ENCODE data around the gene LZTR1.
"Not testable (repeated sequence)": the region's sequence is repeated elsewhere in the genome, so short reads cannot be mapped to it uniquely, and the experiment has no call there.

The LZTR1 gene

GRCh38 chr22:20981787-20982562, at the start of gene LZTR1:
TSS of gene LZTR1 (plus strand) at chr22:20982297. CDS start at chr22:20982372, 75 bp downstream.
- peak; percentile 94 for DNase-seq (ENCODE audit: low read depth, low spot score)

- DNase-seq (ENCODE audit: low read depth, low spot score): no peak
Measured at GRCh38 chr22:20933910-20934309, 48.2 kb upstream of the LZTR1 start.

- not testable (repeated sequence) for DNase-seq (ENCODE audit: low read depth, low spot score)
Measured at GRCh38 chr22:20935049-20935448, 47.0 kb upstream of the LZTR1 start.

DNA sequence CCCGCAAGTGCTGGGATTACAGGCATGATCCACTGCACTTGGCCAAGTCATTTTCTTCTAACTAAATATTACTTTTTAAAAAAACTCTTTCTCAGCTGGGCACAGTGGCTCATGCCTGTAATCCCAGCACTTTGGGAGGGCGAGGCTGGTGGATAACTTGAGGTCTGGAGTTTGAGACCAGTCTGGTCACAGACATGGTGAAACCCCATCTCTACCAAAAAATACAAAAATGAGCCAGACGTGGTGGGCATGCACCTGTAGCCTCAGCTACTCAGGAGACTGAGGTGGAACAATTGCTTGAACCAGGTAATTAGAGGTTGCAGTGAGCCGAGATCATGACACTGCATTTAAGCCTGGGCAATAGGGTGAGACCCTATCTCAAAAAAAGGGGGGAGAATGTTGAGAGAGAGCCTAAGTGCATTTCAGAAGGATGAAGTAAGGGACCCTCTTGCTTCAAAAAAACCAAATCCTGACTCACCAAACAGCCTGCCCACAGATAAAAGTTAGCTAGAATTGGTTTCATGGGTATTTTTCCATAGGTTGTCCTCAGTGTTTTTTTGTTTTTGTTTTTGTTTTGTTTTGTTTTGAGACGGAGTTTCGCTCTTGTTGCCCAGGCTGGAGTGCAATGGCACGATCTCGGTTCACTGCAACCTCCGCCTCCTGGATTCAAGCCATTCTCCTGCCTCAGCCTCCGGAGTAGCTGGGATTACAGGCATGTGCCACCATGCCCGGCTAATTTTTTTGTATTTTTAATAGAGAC, 46.1 kb upstream of the LZTR1 start:
- DNase-seq (ENCODE audit: low read depth, low spot score): not testable (repeated sequence)

DNA sequence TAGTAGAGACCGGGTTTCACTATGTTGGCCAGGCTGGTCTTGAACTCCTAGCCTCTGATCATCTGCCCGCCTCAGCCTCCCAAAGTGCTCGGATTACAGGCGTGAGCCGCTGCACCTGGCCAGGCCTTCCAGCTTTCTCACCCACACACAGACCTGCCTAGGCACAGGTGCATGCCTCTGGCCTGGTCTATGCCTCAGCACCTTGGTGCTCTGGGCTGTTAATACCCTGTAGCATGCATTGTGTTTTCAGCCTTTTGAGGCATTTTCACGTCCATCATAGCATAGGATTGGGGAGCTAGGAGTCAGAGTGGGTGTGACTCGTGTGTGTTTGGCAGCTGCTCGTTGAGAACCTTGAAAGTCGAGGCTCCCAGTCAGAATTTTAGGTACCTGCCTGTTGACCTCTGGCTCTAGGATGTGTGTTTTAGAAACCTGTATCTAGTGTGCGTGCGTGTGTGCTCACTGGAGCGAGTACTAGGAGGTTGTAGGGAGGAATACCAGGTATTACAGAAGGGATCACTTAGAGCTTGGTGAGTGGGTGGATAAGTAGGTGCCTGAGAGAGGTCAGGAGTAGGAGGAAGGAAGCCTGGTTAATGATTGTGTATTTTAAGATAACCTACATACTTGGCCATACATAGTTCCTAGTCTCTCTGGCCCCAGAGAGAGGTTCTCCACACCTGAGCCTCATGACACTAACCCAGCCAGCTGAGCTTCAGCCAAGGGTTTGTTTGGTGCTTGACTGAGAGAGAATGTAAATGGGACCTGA, 44.9 kb upstream of the LZTR1 start:
- no peak for DNase-seq (ENCODE audit: low read depth, low spot score)

GRCh38 chr22:20937794-20938671, 44.1 kb upstream of the LZTR1 start:
- DNase-seq (ENCODE audit: low read depth, low spot score): no peak

DNA sequence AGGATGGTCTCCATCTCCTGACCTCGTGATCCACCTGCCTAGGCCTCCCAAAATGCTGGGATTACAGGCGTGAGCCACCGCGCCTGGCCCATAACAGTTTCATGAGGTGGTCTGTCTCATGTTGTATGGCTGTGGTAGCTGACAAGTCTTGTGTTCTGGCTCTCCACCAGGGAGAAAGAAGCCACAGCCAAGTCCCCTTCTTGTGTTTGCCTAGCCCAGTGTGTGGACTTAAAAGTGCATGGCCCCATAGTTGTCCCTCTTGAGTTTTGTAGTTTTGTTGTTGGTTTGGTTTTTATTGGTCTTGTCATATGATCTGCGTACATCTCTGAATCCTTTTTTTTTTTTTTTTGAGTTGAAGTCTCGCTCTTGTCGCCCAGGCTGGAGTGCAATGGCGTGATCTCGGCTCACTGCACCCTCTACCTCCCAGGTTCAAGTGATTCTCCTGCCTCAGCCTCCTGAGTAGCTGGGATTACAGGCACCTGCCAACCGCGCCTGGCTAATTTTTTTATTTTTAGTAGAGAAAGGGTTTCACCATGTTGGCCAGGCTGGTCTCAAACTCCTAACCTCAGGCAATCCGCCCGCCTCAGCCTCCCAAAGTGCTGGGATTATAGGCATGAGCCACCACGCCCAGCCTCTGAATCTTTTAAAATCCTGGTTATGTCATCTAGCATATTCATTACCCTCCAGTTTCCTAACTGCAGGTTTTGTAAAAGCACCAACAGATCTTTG, 42.5 kb upstream of the LZTR1 start:
- not testable (repeated sequence) for DNase-seq (ENCODE audit: low read depth, low spot score)

DNA sequence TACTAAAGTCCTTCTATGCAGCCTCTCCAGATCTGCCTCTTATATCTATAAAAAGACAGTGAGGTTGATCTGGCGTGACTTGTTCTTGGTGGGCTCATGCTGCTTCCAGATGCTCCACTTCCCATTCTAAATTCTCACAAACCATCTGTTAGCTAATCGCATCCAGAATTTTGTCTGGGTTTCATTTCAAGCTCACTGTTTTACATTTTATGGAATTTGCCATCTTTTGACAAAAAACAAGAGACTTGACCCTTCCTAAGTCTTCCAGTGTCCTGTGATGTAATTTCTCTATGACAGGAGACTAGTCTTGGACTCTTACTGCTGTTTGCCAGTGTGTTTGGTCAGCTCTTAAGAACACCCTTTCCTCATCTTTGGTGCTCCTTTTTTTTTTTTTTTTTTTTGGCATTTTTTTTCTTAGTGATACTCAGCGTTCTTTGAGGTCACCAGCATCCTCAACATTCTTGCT, 41.9 kb upstream of the LZTR1 start:
- no peak for DNase-seq (ENCODE audit: low read depth, low spot score)

DNA sequence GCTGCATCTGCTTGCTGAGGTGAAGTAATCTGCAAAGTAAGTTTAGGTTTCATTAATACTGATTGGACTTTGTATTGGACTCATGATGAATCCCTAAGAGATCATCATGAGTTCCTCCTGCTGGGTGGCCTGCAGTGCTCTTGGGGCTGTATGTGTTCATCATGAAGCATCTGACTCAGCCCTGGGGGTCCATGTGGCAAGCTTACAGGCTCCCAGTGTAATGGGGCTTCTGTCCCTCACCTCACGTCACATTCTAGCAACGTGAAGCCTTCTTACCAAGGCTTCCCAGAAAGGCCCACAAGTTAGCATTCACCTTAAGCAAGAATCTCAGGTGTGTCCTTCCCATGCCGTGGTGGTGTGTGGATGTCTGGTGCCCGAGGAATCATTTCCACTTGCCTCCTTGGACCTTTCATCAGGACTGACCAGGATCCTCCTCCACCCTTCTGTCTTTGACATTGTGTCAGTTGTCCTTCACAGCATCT, 41.2 kb upstream of the LZTR1 start:
- no peak for DNase-seq (ENCODE audit: low read depth, low spot score)

DNA sequence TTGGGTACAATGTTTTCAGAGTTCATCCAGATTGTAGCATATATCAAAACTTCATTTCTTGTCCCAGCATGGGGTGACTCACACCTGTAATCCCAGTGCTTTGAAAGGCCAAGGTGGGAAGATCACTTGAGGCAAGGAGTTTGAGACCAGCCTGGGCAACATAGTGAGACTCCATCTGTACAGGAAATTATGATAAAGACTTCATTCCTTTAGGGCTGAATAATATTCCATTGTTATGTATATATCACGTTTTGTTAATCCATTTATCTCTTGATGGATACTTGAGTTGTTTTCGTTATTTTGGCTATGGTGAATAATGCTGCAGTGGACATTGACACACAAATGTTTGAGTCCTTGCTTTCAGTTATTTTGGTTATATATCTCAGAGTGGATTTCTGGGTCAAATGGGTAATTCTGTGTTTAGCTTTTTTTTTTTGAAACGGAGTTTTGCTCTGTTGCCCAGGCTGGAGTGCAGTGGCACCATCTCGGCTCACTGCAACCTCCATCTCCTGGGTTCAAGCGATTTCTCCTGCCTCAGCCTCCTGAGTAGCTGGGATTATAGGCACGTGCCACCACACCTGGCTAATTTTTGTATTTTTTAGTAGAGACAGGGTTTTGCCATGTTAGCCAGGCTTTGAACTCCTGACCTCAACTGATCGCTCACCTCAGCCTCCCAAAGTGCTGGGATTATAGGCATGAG, 39.7 kb upstream of the LZTR1 start:
- not testable (repeated sequence) for DNase-seq (ENCODE audit: low read depth, low spot score)

GRCh38 chr22:20943104-20943933, 38.8 kb upstream of the LZTR1 start:
- DNase-seq (ENCODE audit: low read depth, low spot score): no peak

DNA sequence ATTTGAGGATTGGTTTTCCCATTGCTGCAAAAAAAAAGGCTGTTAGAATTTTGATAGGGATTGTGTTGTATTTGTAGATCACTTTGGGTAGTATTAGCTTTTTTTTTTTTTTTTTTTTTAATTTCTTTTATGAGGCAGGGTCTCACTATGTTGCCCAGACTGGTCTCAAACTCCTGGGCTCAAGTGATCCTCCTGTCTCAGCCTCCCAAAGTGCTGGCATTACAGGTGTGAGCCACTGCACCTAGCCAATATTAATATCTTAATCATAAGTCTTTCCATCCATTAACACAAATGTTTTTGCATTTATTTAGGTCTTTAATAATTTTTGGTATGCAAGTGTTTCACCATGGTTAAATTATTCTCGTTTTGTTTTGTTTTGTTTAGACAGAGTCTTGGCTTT, 38.1 kb upstream of the LZTR1 start:
- no peak for DNase-seq (ENCODE audit: low read depth, low spot score)

GRCh38 chr22:20945578-20945934, 36.5 kb upstream of the LZTR1 start:
- no peak for DNase-seq (ENCODE audit: low read depth, low spot score)

GRCh38 chr22:20946080-20946986, 35.8 kb upstream of the LZTR1 start:
- peak; percentile 42 for DNase-seq (ENCODE audit: low read depth, low spot score)

- no peak for DNase-seq (ENCODE audit: low read depth, low spot score)
Measured at GRCh38 chr22:20946991-20947390, 35.1 kb upstream of the LZTR1 start.

DNA sequence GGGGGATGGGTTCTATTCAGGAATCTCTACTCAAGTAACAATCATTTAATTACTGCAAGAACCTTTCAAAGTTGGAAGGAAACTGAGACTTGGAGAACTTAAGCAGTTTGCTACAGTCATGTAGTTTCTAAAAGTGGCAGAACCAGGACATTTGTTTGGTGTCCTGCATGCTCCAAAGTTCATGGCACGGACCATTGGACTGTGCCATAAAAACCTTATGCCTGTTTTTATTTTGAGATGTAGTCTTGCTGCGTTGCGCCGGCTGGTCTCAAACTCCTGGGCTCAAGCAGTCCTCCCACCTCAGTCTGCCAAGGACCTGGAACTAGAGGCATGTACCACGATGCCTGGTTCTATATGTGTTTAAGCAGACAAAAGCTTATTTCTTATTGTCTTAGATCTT, 33.6 kb upstream of the LZTR1 start:
- DNase-seq (ENCODE audit: low read depth, low spot score): no peak

DNA sequence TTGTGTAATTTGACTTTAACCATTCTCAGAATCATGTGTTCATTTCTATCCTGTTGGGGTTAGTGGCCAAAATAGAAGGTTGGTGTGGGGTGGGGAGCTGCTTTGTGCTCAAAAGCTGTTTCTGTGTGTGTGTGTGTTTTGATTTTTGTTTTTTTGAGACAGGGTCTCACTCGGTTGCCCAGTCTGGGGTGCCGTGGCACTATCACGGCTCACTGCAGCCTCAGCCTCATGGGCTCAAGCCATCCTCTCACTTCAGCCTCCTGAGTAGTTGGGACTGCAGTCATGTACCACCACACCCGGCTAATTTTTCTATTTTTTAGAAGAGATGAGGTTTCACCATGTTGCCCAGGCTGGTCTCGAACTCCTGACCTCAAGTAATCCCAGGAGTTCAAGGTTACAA, 33.1 kb upstream of the LZTR1 start:
- no peak for DNase-seq (ENCODE audit: low read depth, low spot score)

DNA sequence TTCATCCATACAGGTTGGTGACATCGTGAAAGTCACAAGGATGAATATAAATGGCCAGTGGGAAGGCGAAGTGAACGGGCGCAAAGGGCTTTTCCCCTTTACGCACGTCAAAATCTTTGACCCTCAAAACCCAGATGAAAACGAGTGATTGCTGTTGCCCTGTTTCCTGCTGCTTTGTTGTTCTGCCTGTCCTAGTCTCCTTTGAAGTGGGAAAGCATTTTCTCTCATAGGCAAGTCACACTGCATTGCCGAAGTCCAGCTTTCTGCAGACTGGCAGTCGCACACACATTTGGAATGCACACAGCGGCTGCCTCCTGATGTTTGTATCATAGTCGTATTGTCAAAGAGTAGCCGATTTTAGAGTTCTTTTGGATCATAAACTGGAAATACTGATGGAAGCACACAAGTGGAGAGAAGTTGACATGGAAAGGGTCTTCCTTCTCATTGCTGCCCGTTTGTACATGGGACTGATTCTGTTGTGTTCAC, 32.4 kb upstream of the LZTR1 start:
- no peak for DNase-seq (ENCODE audit: low read depth, low spot score)
